Sigmoid colon (tissue), 3 donors: Measurements from ENCODE around the gene CRYBB1.

Experiments
- POLR2A ChIP-seq, 2 donors: fragments of 450-650 bp; IDR thresholded peaks; one replicate each; pipeline ENCODE4 v1.6.1; 2016; ENCODE audit warnings: antibody characterized with exemption in 2 of 2, mild to moderate bottlenecking in 2 of 2, moderate library complexity in 2 of 2
- TF ChIP-seq, protein P1 (sequence below), 4 experiments: fragments of 450-650 bp in 3 of 4; fragments of 200-600 bp in 1 of 4; IDR thresholded peaks; one replicate each; pipeline ENCODE4 v1.5.1; 2016 to 2019; ENCODE audit warnings: antibody characterized with exemption in 4 of 4, mild to moderate bottlenecking in 3 of 4, moderate library complexity in 2 of 4

GRCh38 chr22:26634189-26634588, 16.4 kb upstream of the CRYBB1 start:
- no peak for TF ChIP-seq POLR2A (IDR thresholded peaks at IDR 0.05)
- TF ChIP-seq, protein P1, sequence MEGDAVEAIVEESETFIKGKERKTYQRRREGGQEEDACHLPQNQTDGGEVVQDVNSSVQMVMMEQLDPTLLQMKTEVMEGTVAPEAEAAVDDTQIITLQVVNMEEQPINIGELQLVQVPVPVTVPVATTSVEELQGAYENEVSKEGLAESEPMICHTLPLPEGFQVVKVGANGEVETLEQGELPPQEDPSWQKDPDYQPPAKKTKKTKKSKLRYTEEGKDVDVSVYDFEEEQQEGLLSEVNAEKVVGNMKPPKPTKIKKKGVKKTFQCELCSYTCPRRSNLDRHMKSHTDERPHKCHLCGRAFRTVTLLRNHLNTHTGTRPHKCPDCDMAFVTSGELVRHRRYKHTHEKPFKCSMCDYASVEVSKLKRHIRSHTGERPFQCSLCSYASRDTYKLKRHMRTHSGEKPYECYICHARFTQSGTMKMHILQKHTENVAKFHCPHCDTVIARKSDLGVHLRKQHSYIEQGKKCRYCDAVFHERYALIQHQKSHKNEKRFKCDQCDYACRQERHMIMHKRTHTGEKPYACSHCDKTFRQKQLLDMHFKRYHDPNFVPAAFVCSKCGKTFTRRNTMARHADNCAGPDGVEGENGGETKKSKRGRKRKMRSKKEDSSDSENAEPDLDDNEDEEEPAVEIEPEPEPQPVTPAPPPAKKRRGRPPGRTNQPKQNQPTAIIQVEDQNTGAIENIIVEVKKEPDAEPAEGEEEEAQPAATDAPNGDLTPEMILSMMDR (IDR thresholded peaks at IDR 0.05): no peak
